Measurements from ENCODE around the gene PRSS22. TPM values are rescaled to one million over a fixed set of nuclear protein-coding genes. Genes with fewer than 3 reads are reported as not detected.

The PRSS22 gene
- total and polyA plus RNA-seq, 4 donors = 0.17 TPM; not detected in 3

DNA sequence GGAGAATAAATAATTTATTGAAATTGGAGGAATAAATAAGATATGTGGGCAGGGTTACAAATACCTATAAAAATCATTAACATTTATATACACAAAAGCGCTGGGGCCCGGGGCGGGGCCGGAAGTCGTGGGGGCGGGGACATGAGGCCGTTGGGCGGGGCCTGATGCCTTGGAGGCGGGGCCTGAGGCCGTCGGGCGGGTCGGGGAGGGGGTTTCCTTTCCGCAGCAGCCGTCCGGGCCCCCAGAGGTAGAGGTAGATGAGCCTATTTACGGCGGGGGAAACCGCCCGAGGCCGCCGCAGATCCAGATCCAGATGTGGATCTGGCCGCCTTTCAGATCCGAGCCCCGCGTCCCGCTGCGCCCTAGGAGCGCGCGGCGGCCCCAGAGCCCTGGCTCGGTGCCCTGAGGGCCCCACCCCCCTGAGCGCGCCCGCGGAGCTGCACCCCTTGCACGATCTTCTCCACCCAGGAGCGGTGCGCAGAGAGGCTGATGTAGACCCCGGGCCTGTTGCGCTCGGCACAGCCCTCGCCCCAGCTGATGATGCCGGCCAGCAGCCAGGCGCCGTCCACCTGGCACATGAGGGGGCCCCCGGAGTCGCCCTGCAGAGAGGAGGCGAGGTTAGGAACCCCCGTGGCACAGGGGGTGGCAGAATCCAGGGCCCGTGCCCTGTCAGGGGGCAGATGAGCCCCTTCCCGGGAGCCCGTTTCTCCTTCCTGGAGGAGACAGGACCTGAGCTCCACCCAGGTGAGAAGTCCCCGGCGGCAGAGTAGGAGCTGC is 5.1 kb downstream of the PRSS22 start:
- H3K27me3 ChIP-seq (ENCODE audit: control insufficient read depth, insufficient read depth, low read length) = peaks cover 35% of the 10 kb centered on the region
- peaks cover 2% of the 10 kb centered on the region for H3K9me3 ChIP-seq (ENCODE audit: control insufficient read depth, insufficient read depth, low read length)
- no peak for DNase-seq (ENCODE audit: low read depth in 4 of 6, low spot score in 6 of 6)
- no peaks in the 10 kb centered on the region for H3K36me3 ChIP-seq (ENCODE audit: control insufficient read depth, insufficient read depth, low read length)
- no peak overlapping the region for H3K27ac ChIP-seq (ENCODE audit: low read depth, low read length)
- 44% methylated on average over 48 of the region's 56 CpGs for WGBS (ENCODE audit: insufficient coverage)
- H3K4me3 ChIP-seq (ENCODE audit: low read depth, low read length) = no peak overlapping the region
- H3K4me1 ChIP-seq (ENCODE audit: control insufficient read depth, insufficient read depth, low read length) = peaks cover 1% of the 10 kb centered on the region

DNA sequence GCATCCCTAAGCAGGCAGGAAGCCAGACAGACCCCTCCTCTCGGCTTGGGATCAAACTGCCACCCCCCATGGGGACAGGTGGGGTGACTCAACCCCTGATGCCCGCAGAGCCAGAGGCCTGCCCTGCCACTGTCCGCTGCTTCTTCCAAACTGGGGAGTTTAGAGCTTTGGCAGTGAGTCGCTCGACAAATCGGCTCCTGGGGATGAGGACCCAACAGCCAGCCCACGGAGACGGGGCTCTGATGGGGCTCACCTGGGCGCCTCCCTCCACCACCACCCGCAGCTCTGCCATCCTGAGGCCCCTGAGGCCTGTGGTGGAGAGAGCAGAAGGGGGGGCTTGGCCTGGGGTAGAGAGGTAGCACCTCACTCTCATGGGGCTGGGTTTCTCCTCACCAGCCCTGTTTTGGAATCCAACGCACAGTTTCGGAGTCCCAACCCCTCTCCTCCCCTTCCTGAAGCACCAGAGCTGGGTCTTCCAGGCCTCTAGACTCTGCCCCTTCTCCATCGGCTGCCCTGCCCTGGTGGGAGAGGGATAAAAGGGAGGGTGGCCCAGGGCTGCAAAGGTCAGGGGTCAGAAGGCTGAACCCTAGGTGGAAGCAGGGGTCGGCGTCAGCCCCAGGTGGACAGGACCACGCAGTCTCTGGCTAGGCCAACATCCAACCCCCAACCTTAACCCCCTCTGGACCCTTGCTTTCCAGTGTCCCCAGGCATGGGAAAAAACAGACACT is 5.8 kb downstream of the PRSS22 start:
- DNase-seq (ENCODE audit: low read depth in 4 of 6, low spot score in 6 of 6) = no peak
- Histone ChIP-seq H3K27ac (ENCODE audit: low read depth, low read length) (no peak overlapping the region), H3K4me1 (ENCODE audit: control insufficient read depth, insufficient read depth, low read length) (no peaks in the 10 kb centered on the region), H3K9me3 (ENCODE audit: control insufficient read depth, insufficient read depth, low read length) (peaks cover 2% of the 10 kb centered on the region), H3K4me3 (ENCODE audit: low read depth, low read length) (no peak overlapping the region), H3K27me3 (ENCODE audit: control insufficient read depth, insufficient read depth, low read length) (peaks cover 27% of the 10 kb centered on the region), H3K36me3 (ENCODE audit: control insufficient read depth, insufficient read depth, low read length) (no peaks in the 10 kb centered on the region)
- 87% methylated on average over 7 of the region's 16 CpGs for WGBS (ENCODE audit: insufficient coverage)

- H3K36me3 ChIP-seq (ENCODE audit: control insufficient read depth, insufficient read depth, low read length) = no peaks in the 10 kb centered on the region
- no peaks in the 10 kb centered on the region for H3K4me1 ChIP-seq (ENCODE audit: control insufficient read depth, insufficient read depth, low read length)
- H3K27ac ChIP-seq (ENCODE audit: low read depth, low read length) = no peak overlapping the region
- peaks cover 13% of the 10 kb centered on the region for H3K27me3 ChIP-seq (ENCODE audit: control insufficient read depth, insufficient read depth, low read length)
- H3K4me3 ChIP-seq (ENCODE audit: low read depth, low read length) = no peak overlapping the region
- no peak for DNase-seq (ENCODE audit: low read depth in 4 of 6, low spot score in 6 of 6)
- WGBS (ENCODE audit: insufficient coverage) = 72% methylated on average over 14 of the region's 16 CpGs
- H3K9me3 ChIP-seq (ENCODE audit: control insufficient read depth, insufficient read depth, low read length) = peaks cover 2% of the 10 kb centered on the region
Observed at GRCh38 chr16:2848933-2849725, 8.8 kb downstream of the PRSS22 start.

GRCh38 chr16:2846511-2847310 is 11.3 kb downstream of the PRSS22 start:
- Histone ChIP-seq H3K27ac (ENCODE audit: low read depth, low read length) (no peak overlapping the region), H3K4me3 (ENCODE audit: low read depth, low read length) (no peak overlapping the region), H3K4me1 (ENCODE audit: control insufficient read depth, insufficient read depth, low read length) (peaks cover 10% of the 10 kb centered on the region), H3K27me3 (ENCODE audit: control insufficient read depth, insufficient read depth, low read length) (peaks cover 8% of the 10 kb centered on the region), H3K36me3 (ENCODE audit: control insufficient read depth, insufficient read depth, low read length) (no peaks in the 10 kb centered on the region), H3K9me3 (ENCODE audit: control insufficient read depth, insufficient read depth, low read length) (peaks cover 2% of the 10 kb centered on the region)
- WGBS (ENCODE audit: insufficient coverage) = 28% methylated on average over 2 of the region's 3 CpGs
- no peak for DNase-seq (ENCODE audit: low read depth in 4 of 6, low spot score in 6 of 6)

GRCh38 chr16:2845116-2845515 is 12.9 kb downstream of the PRSS22 start:
- no peak for DNase-seq (ENCODE audit: low read depth in 4 of 6, low spot score in 6 of 6)
- H3K27me3 ChIP-seq (ENCODE audit: control insufficient read depth, insufficient read depth, low read length) = peaks cover 8% of the 10 kb centered on the region
- peaks cover 2% of the 10 kb centered on the region for H3K9me3 ChIP-seq (ENCODE audit: control insufficient read depth, insufficient read depth, low read length)
- WGBS (ENCODE audit: insufficient coverage) = 64% methylated on average over 2 of the region's 5 CpGs
- H3K27ac ChIP-seq (ENCODE audit: low read depth, low read length) = no peak overlapping the region
- peaks cover 11% of the 10 kb centered on the region for H3K4me1 ChIP-seq (ENCODE audit: control insufficient read depth, insufficient read depth, low read length)
- no peaks in the 10 kb centered on the region for H3K36me3 ChIP-seq (ENCODE audit: control insufficient read depth, insufficient read depth, low read length)
- H3K4me3 ChIP-seq (ENCODE audit: low read depth, low read length) = no peak overlapping the region

- no peak for DNase-seq (ENCODE audit: low read depth in 4 of 6, low spot score in 6 of 6)
- WGBS (ENCODE audit: insufficient coverage) = 81% methylated on average over 7 of the region's 8 CpGs
- Histone ChIP-seq H3K36me3 (ENCODE audit: control insufficient read depth, insufficient read depth, low read length) (no peaks in the 10 kb centered on the region), H3K9me3 (ENCODE audit: control insufficient read depth, insufficient read depth, low read length) (peaks cover 2% of the 10 kb centered on the region), H3K4me1 (ENCODE audit: control insufficient read depth, insufficient read depth, low read length) (peaks cover 18% of the 10 kb centered on the region), H3K27me3 (ENCODE audit: control insufficient read depth, insufficient read depth, low read length) (peaks cover 5% of the 10 kb centered on the region), H3K4me3 (ENCODE audit: low read depth, low read length) (no peak overlapping the region), H3K27ac (ENCODE audit: low read depth, low read length) (no peak overlapping the region)
Observed at GRCh38 chr16:2843526-2843925, 14.4 kb downstream of the PRSS22 start.

GRCh38 chr16:2842340-2843000 is 15.5 kb downstream of the PRSS22 start:
- 39% methylated on average over 40 of the region's 40 CpGs for WGBS (ENCODE audit: insufficient coverage)
- Histone ChIP-seq H3K27ac (ENCODE audit: low read depth, low read length) (no peak overlapping the region), H3K36me3 (ENCODE audit: control insufficient read depth, insufficient read depth, low read length) (no peaks in the 10 kb centered on the region), H3K27me3 (ENCODE audit: control insufficient read depth, insufficient read depth, low read length) (peaks cover 5% of the 10 kb centered on the region), H3K4me3 (ENCODE audit: low read depth, low read length) (peak overlapping the region; percentile 54), H3K9me3 (ENCODE audit: control insufficient read depth, insufficient read depth, low read length) (no peaks in the 10 kb centered on the region), H3K4me1 (ENCODE audit: control insufficient read depth, insufficient read depth, low read length) (peaks cover 21% of the 10 kb centered on the region)
- DNase-seq (ENCODE audit: low read depth in 4 of 6, low spot score in 6 of 6) = peak in 4 of 6 donors; percentile 35 to 78 (median 38)

DNA sequence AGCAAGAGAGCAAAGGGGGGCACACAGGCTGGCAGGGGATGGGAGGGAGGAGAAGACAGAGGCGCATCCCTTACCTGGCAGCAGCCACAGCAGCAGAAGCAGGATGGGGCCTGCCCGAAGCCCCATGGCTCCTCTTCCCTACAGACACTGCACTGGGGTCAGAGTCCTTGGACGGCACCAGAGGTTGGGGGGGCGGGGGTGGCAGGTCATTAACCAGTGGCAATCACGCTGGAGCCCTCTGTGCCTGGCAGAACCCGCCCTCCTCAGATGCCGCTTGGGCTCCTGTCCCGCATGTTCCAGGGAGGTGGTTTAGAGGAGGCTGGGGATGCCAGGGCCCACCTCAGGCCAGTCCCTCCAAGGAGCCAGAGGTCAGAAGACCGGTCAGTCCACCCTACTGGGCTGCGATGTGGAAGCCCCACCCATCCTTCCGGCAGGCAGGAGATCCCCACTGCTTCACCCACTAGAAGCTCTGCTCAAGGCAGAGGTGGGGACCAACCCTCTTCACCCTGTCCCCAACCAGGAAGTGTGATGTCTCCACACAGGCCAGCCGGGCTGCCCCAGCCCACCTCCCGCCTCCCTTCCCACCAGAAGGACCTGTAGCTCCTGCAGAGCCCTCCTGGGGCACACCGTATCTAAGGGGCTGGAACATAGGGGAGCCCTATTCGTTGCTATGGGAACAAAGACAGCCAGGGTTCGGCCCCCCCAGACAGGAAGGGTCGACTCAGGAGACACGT is 16.2 kb downstream of the PRSS22 start:
- peak overlapping the region; percentile 54 for H3K4me3 ChIP-seq (ENCODE audit: low read depth, low read length)
- no peak for DNase-seq (ENCODE audit: low read depth in 4 of 6, low spot score in 6 of 6)
- H3K4me1 ChIP-seq (ENCODE audit: control insufficient read depth, insufficient read depth, low read length) = peaks cover 21% of the 10 kb centered on the region
- H3K36me3 ChIP-seq (ENCODE audit: control insufficient read depth, insufficient read depth, low read length) = no peaks in the 10 kb centered on the region
- WGBS (ENCODE audit: insufficient coverage) = 85% methylated on average over 17 of the region's 18 CpGs
- peaks cover 5% of the 10 kb centered on the region for H3K27me3 ChIP-seq (ENCODE audit: control insufficient read depth, insufficient read depth, low read length)
- H3K27ac ChIP-seq (ENCODE audit: low read depth, low read length) = no peak overlapping the region
- H3K9me3 ChIP-seq (ENCODE audit: control insufficient read depth, insufficient read depth, low read length) = no peaks in the 10 kb centered on the region

Measured in spinal cord (tissue), 10 donors.